Adipocyte (in vitro differentiated cells): Measurements from ENCODE around the gene H3-3A.

Experiments
- DNase-seq: peaks from one replicate; pipeline ENCODE4 v3.0.0-alpha.2; 2015; ENCODE audit warnings: low read depth
- H3K27me3 ChIP-seq: replicated peaks from 2 replicates; pipeline ENCODE4 v1.7.0; 2013; ENCODE audit warnings: mild to moderate bottlenecking, low read length, moderate library complexity; ENCODE audit not compliant: control insufficient read depth, insufficient read depth
- H3K36me3 ChIP-seq: 2 replicates; pipeline ENCODE4 v1.7.0; 2013; ENCODE audit warnings: low read length, mild to moderate bottlenecking, moderate library complexity; ENCODE audit not compliant: control insufficient read depth, insufficient read depth, severe bottlenecking
- H3K4me1 ChIP-seq: 2 replicates; pipeline ENCODE4 v1.7.0; 2013; ENCODE audit warnings: mild to moderate bottlenecking, low read length, moderate library complexity; ENCODE audit not compliant: control insufficient read depth, insufficient read depth
- H3K4me3 ChIP-seq: 2 replicates; pipeline ENCODE4 v1.7.0; 2013; ENCODE audit warnings: mild to moderate bottlenecking, low read length, moderate library complexity
- H3K9ac ChIP-seq: 2 replicates; pipeline ENCODE4 v1.7.0; 2013; ENCODE audit warnings: mild to moderate bottlenecking, low read length, moderate library complexity
- H3K9me3 ChIP-seq: 2 replicates; pipeline ENCODE4 v1.7.0; 2013; ENCODE audit warnings: mild to moderate bottlenecking, low read length, moderate library complexity; ENCODE audit not compliant: control insufficient read depth

The H3-3A gene

GRCh38 chr1:226054519-226055327 is 7.8 kb upstream of the H3-3A start:
- H3K9me3 ChIP-seq: no peaks in the 10 kb centered on the region
- DNase-seq: no peak
- no peaks in the 10 kb centered on the region for H3K36me3 ChIP-seq
- no peak overlapping the region for H3K9ac ChIP-seq
- H3K27me3 ChIP-seq: no peaks in the 10 kb centered on the region
- no peaks in the 10 kb centered on the region for H3K4me1 ChIP-seq
- H3K4me3 ChIP-seq: no peak overlapping the region

- Histone ChIP-seq H3K36me3 (no peaks in the 10 kb centered on the region), H3K27me3 (no peaks in the 10 kb centered on the region), H3K9me3 (no peaks in the 10 kb centered on the region), H3K4me3 (no peak overlapping the region), H3K9ac (no peak overlapping the region), H3K4me1 (peaks cover 13% of the 10 kb centered on the region)
- no peak for DNase-seq
Measured at GRCh38 chr1:226059709-226060108, 2.8 kb upstream of the H3-3A start.

GRCh38 chr1:226060427-226060826 is 2.1 kb upstream of the H3-3A start:
- Histone ChIP-seq H3K9me3 (no peaks in the 10 kb centered on the region), H3K36me3 (peaks cover under 1% of the 10 kb centered on the region), H3K4me1 (peaks cover 19% of the 10 kb centered on the region), H3K4me3 (no peak overlapping the region), H3K27me3 (no peaks in the 10 kb centered on the region), H3K9ac (peak overlapping the region; percentile 28)
- DNase-seq: no peak

GRCh38 chr1:226061068-226061840 is 1.3 kb upstream of the H3-3A start:
- H3K4me1 ChIP-seq: peaks cover 19% of the 10 kb centered on the region
- peaks cover 9% of the 10 kb centered on the region for H3K36me3 ChIP-seq
- no peaks in the 10 kb centered on the region for H3K27me3 ChIP-seq
- peak; percentile 43 for DNase-seq
- no peaks in the 10 kb centered on the region for H3K9me3 ChIP-seq
- H3K9ac ChIP-seq: peak overlapping the region; percentile 94
- H3K4me3 ChIP-seq: peak overlapping the region; percentile 91

- H3K9me3 ChIP-seq: no peaks in the 10 kb centered on the region
- DNase-seq: peak; percentile 89
- peaks cover 16% of the 10 kb centered on the region for H3K36me3 ChIP-seq
- no peaks in the 10 kb centered on the region for H3K27me3 ChIP-seq
- H3K4me3 ChIP-seq: peak overlapping the region; percentile 91
- peaks cover 19% of the 10 kb centered on the region for H3K4me1 ChIP-seq
- H3K9ac ChIP-seq: peak overlapping the region; percentile 94
Measured at GRCh38 chr1:226061841-226062557, 517 bp upstream of the H3-3A start.

- H3K9ac ChIP-seq: peak overlapping the region; percentile 97
- H3K4me3 ChIP-seq: peak overlapping the region; percentile 98
- peak; percentile 76 for DNase-seq
- H3K4me1 ChIP-seq: peaks cover 19% of the 10 kb centered on the region
- H3K9me3 ChIP-seq: no peaks in the 10 kb centered on the region
- no peaks in the 10 kb centered on the region for H3K27me3 ChIP-seq
- peaks cover 30% of the 10 kb centered on the region for H3K36me3 ChIP-seq
Measured at GRCh38 chr1:226063224-226063976, 884 bp downstream of the H3-3A start.

- H3K9ac ChIP-seq: peak overlapping the region; percentile 97
- H3K27me3 ChIP-seq: no peaks in the 10 kb centered on the region
- peaks cover 19% of the 10 kb centered on the region for H3K4me1 ChIP-seq
- H3K9me3 ChIP-seq: no peaks in the 10 kb centered on the region
- H3K4me3 ChIP-seq: peak overlapping the region; percentile 98
- peak; percentile 62 for DNase-seq
- H3K36me3 ChIP-seq: peaks cover 36% of the 10 kb centered on the region
Measured at GRCh38 chr1:226063977-226064815, 1.7 kb downstream of the H3-3A start.

GRCh38 chr1:226064816-226065248 is 2.3 kb downstream of the H3-3A start:
- H3K9me3 ChIP-seq: no peaks in the 10 kb centered on the region
- H3K4me1 ChIP-seq: peaks cover 19% of the 10 kb centered on the region
- H3K36me3 ChIP-seq: peaks cover 43% of the 10 kb centered on the region
- peak; percentile 83 for DNase-seq
- peak overlapping the region; percentile 98 for H3K4me3 ChIP-seq
- no peaks in the 10 kb centered on the region for H3K27me3 ChIP-seq
- peak overlapping the region; percentile 62 for H3K9ac ChIP-seq

- no peak overlapping the region for H3K9ac ChIP-seq
- no peak overlapping the region for H3K4me3 ChIP-seq
- H3K27me3 ChIP-seq: no peaks in the 10 kb centered on the region
- peak; percentile 33 for DNase-seq
- H3K4me1 ChIP-seq: peaks cover 9% of the 10 kb centered on the region
- H3K9me3 ChIP-seq: no peaks in the 10 kb centered on the region
- H3K36me3 ChIP-seq: peaks cover 50% of the 10 kb centered on the region
Measured at GRCh38 chr1:226066415-226067078, 4.0 kb downstream of the H3-3A start.
